Liver (tissue), 9 donors: ENCODE results near the gene COQ8B. TPM values are rescaled to one million over a fixed set of nuclear protein-coding genes. Genes with fewer than 3 reads are reported as not detected.
"Not testable (repeated sequence)": the region's sequence is repeated elsewhere in the genome, so short reads cannot be mapped to it uniquely, and the experiment has no call there.

Experiments
- DNase-seq: peaks from one replicate; pipeline ENCODE4 v3.0.0-alpha.2; 2017; ENCODE audit warnings: low spot score
- H3K27ac ChIP-seq, 2 donors: one replicate each; pipeline ENCODE4 v1.7.0; 2013; ENCODE audit warnings: inconsistent platforms in 2 of 2, low read length in 2 of 2, control low read depth in 1 of 2, low read depth in 1 of 2, mild to moderate bottlenecking in 1 of 2
- H3K27me3 ChIP-seq, 4 donors: one replicate each; pipeline versions ENCODE4 v1.6.1 to v1.7.0; 2013; ENCODE audit warnings: low read length in 3 of 4, inconsistent platforms in 1 of 4, mild to moderate bottlenecking in 1 of 4, moderate library complexity in 1 of 4; ENCODE audit not compliant: control insufficient read depth in 4 of 4, insufficient read depth in 4 of 4
- H3K36me3 ChIP-seq, 4 donors: one replicate each; pipeline versions ENCODE4 v1.6.1 to v1.7.0; 2013; ENCODE audit warnings: low read length in 3 of 4, mild to moderate bottlenecking in 3 of 4, low read depth in 1 of 4, moderate library complexity in 1 of 4; ENCODE audit not compliant: control insufficient read depth in 4 of 4, insufficient read depth in 3 of 4
- H3K4me1 ChIP-seq, 4 donors: one replicate each; pipeline versions ENCODE4 v1.6.1 to v1.7.0; 2013; ENCODE audit warnings: low read length in 3 of 4, mild to moderate bottlenecking in 3 of 4, moderate library complexity in 1 of 4; ENCODE audit not compliant: control insufficient read depth in 4 of 4, insufficient read depth in 4 of 4
- H3K4me3 ChIP-seq, 3 donors: one replicate each; pipeline versions ENCODE4 v1.6.1 to v1.7.0; 2013; ENCODE audit warnings: low read length in 3 of 3, control low read depth in 1 of 3, low read depth in 1 of 3, mild to moderate bottlenecking in 1 of 3
- H3K9ac ChIP-seq, 2 donors: one replicate each; pipeline ENCODE4 v1.7.0; 2013; ENCODE audit warnings: low read length in 2 of 2, mild to moderate bottlenecking in 2 of 2, moderate library complexity in 2 of 2, control low read depth in 1 of 2, low read depth in 1 of 2
- H3K9me3 ChIP-seq, 4 donors: one replicate each; pipeline versions ENCODE4 v1.6.1 to v1.7.0; 2013; ENCODE audit warnings: low read length in 3 of 4; ENCODE audit not compliant: control insufficient read depth in 4 of 4
- EGR1 ChIP-seq, 2 donors: IDR thresholded peaks; 2 replicates each; pipeline ENCODE4 v1.6.1; 2016 to 2018; ENCODE audit warnings: antibody characterized with exemption in 2 of 2, low read depth in 2 of 2
- FOXA1 ChIP-seq: IDR thresholded peaks from 2 replicates; pipeline ENCODE4 v1.6.1; 2016; ENCODE audit warnings: antibody characterized with exemption
- FOXA2 ChIP-seq: IDR thresholded peaks from 2 replicates; pipeline ENCODE4 v1.6.1; 2016; ENCODE audit warnings: antibody characterized with exemption
- GABPA ChIP-seq, 2 donors: IDR thresholded peaks in 1 of 2; conservative IDR thresholded peaks in 1 of 2; 2 replicates each; pipeline ENCODE4 v1.6.1; 2016; ENCODE audit warnings: antibody characterized with exemption in 2 of 2, mild to moderate bottlenecking in 1 of 2, moderate library complexity in 1 of 2
- HNF4A ChIP-seq, 2 donors: conservative IDR thresholded peaks; 2 replicates each; pipeline ENCODE4 v1.6.1; 2016; ENCODE audit warnings: antibody characterized with exemption in 2 of 2, mild to moderate bottlenecking in 2 of 2
- HNF4G ChIP-seq: IDR thresholded peaks from 2 replicates; pipeline ENCODE4 v1.6.1; 2016; ENCODE audit warnings: antibody characterized with exemption
- JUND ChIP-seq, 2 donors: IDR thresholded peaks; 2 replicates each; pipeline ENCODE4 v1.6.1; 2016; ENCODE audit warnings: antibody characterized with exemption in 2 of 2
- NR2F2 ChIP-seq: IDR thresholded peaks from 2 replicates; pipeline ENCODE4 v1.6.1; 2016; ENCODE audit warnings: antibody characterized with exemption
- RAD21 ChIP-seq, 2 donors: IDR thresholded peaks; 2 replicates each; pipeline ENCODE4 v1.6.1; 2016; ENCODE audit warnings: antibody characterized with exemption in 2 of 2, mild to moderate bottlenecking in 2 of 2
- RXRA ChIP-seq, 2 donors: IDR thresholded peaks; 2 replicates each; pipeline ENCODE4 v1.6.1; 2017 to 2018; ENCODE audit warnings: antibody characterized with exemption in 2 of 2, mild to moderate bottlenecking in 1 of 2
- SP1 ChIP-seq: IDR thresholded peaks from 2 replicates; pipeline ENCODE4 v1.6.1; 2018; ENCODE audit warnings: antibody characterized with exemption, mild to moderate bottlenecking
- TAF1 ChIP-seq: conservative IDR thresholded peaks from 2 replicates; pipeline ENCODE4 v1.6.1; 2016; ENCODE audit warnings: antibody characterized with exemption, mild to moderate bottlenecking
- YY1 ChIP-seq: IDR thresholded peaks from 2 replicates; pipeline ENCODE4 v1.6.1; 2016; ENCODE audit warnings: antibody characterized with exemption, mild to moderate bottlenecking
- WGBS: extraction: QIAGEN DNeasy Blood & Tissue Kit; methylation state at CpG from one replicate; pipeline ENCODE4 v1.1.7; 2013; 5-methylcytosine and 5-hydroxymethylcytosine counted together
- polyA plus RNA-seq, 2 donors: library from polyadenylated mRNA; stranded (reverse) in 1 of 2; unstranded in 1 of 2; fragments of 200-250 nt in 1 of 2; fragments of >200 nt in 1 of 2; fragmentation: Nextera tagmentation in 1 of 2; extraction: Ambion mirVana in 1 of 2; gene quantifications; one replicate each; pipeline versions ENCODE4 v1.2.1 to v1.2.3, GENCODE V29; 2013 to 2015
- total RNA-seq, 2 donors: library from RNA; depleted of rRNA; stranded (reverse); fragments of >200 nt; gene quantifications; one replicate each; pipeline ENCODE4 v1.2.3, GENCODE V29; 2014
- TF ChIP-seq, protein P1 (sequence below): IDR thresholded peaks from 2 replicates; pipeline ENCODE4 v1.6.1; 2016; ENCODE audit warnings: antibody characterized with exemption
- TF ChIP-seq, protein P2 (sequence below): IDR thresholded peaks from 2 replicates; pipeline ENCODE4 v1.6.1; 2016; ENCODE audit warnings: antibody characterized with exemption
- TF ChIP-seq, protein P3 (sequence below): IDR thresholded peaks from 2 replicates; pipeline ENCODE4 v1.6.1; 2016; ENCODE audit warnings: antibody characterized with exemption
- TF ChIP-seq, protein P4 (sequence below): fragments of 150-350 bp; IDR thresholded peaks from 2 replicates; pipeline ENCODE4 v1.5.1; 2017; ENCODE audit warnings: improper control_type of control experiment, low read depth, low read length; ENCODE audit not compliant: missing input control
- TF ChIP-seq, protein P5 (sequence below): IDR thresholded peaks from 2 replicates; pipeline ENCODE4 v1.6.1; 2016; ENCODE audit warnings: antibody characterized with exemption, mild to moderate bottlenecking
- donor health status: healthy.
- donor health status: healthy.
- donor health status: healthy.
- donor health status: healthy.
- donor health status: healthy.

COQ8B gene
- total RNA-seq (10 to 100 TPM; 15.2 to 24.7 TPM), polyA plus RNA-seq (10 to 100 TPM in 1 of 2 donors, 1 to 10 TPM in 1; 6.4 to 30.6 TPM)

DNA sequence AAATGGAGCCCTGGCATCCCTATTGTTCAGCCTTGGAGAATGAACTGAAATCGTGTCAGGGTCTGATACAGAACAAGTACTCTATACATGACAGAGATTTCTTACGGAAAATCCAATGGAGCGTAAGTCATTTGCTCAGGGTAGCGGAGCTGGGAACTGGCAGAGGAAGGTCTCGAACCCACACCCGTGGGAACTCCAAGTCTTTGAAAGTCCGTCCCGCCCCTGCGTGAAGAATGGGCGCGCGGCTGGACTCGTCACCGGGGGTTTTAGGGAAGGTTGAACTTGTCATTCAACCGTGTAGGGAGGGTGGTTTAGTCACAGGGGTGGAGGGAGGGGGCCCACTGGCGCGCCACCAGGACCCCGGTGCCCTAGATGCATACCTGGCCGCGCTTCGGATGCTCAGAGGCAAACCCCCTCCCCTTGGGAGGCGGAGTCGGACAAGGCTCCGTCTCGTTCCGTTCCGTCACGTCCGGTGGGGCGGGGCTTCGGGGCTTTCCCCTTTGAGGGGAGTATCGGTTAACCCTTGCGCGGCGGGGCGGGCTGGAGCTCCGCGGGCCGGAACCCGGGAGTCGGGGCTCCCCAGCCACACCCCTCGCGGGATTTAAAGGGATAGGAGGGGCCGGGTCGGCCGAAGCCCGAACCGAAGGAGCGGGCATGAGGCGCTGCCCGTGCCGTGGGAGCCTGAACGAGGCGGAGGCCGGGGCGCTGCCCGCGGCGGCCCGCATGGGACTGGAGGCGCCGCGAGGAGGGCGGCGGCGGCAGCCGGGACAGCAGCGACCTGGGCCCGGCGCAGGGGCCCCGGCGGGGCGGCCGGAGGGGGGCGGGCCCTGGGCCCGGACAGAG, at the start of gene COQ8B, which contains the start of gene ITPKC:
Gene COQ8B (minus strand): TSS at position 405 of the 843 bp plus-strand sequence. CDS start 2,254 bp downstream, outside the sequence.
Gene ITPKC (plus strand): TSS at position 631 of the 843 bp plus-strand sequence. CDS start 24 bp downstream, at position 655.
- Histone ChIP-seq H3K36me3 (peaks cover 0 to 3% (median 0%) of the 10 kb centered on the region in 4 donors), H3K4me3 (peak within 1 kb of the TSS; percentile 61 to 91 (median 78)), H3K4me1 (peaks cover 9 to 56% (median 39%) of the 10 kb centered on the region in 4 donors), H3K27ac (peak within 1 kb of the TSS; percentile 95 to 97), H3K9me3 (no peaks in the 10 kb centered on the region), H3K27me3 (no peaks in the 10 kb centered on the region), H3K9ac (peak within 1 kb of the TSS; percentile 40 to 93)
- DNase-seq: peak; percentile 99
- under 1% methylated on average over 76 of the region's 76 CpGs for WGBS
- TF ChIP-seq, protein P1, sequence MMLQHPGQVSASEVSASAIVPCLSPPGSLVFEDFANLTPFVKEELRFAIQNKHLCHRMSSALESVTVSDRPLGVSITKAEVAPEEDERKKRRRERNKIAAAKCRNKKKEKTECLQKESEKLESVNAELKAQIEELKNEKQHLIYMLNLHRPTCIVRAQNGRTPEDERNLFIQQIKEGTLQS: no peak
- TF ChIP-seq, protein P2, sequence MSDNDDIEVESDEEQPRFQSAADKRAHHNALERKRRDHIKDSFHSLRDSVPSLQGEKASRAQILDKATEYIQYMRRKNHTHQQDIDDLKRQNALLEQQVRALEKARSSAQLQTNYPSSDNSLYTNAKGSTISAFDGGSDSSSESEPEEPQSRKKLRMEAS: no peak
- TF ChIP-seq RXRA (IDR thresholded peaks at IDR 0.05) (peak; percentile 16 to 31), GABPA (IDR thresholded peaks at IDR 0.05 in 1 of 2, conservative IDR thresholded peaks at IDR 0.05 in 1 of 2) (peak; percentile 77 to 91), RAD21 (IDR thresholded peaks at IDR 0.05) (no peak), NR2F2 (peak; percentile 16), SP1 (peak; percentile 64), HNF4G (no peak), JUND (IDR thresholded peaks at IDR 0.05) (peak in 1 of 2 donors; percentile 49), FOXA1 (no peak), HNF4A (conservative IDR thresholded peaks at IDR 0.05) (peak in 1 of 2 donors; percentile 42), FOXA2 (no peak), YY1 (peak; percentile 60), TAF1 (no peak), EGR1 (IDR thresholded peaks at IDR 0.05; ENCODE audit: low read depth in 2 of 2) (peak in 1 of 2 donors; percentile 42)
- TF ChIP-seq, protein P3, sequence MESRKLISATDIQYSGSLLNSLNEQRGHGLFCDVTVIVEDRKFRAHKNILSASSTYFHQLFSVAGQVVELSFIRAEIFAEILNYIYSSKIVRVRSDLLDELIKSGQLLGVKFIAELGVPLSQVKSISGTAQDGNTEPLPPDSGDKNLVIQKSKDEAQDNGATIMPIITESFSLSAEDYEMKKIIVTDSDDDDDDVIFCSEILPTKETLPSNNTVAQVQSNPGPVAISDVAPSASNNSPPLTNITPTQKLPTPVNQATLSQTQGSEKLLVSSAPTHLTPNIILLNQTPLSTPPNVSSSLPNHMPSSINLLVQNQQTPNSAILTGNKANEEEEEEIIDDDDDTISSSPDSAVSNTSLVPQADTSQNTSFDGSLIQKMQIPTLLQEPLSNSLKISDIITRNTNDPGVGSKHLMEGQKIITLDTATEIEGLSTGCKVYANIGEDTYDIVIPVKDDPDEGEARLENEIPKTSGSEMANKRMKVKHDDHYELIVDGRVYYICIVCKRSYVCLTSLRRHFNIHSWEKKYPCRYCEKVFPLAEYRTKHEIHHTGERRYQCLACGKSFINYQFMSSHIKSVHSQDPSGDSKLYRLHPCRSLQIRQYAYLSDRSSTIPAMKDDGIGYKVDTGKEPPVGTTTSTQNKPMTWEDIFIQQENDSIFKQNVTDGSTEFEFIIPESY: peak; percentile 64
- TF ChIP-seq, protein P4, sequence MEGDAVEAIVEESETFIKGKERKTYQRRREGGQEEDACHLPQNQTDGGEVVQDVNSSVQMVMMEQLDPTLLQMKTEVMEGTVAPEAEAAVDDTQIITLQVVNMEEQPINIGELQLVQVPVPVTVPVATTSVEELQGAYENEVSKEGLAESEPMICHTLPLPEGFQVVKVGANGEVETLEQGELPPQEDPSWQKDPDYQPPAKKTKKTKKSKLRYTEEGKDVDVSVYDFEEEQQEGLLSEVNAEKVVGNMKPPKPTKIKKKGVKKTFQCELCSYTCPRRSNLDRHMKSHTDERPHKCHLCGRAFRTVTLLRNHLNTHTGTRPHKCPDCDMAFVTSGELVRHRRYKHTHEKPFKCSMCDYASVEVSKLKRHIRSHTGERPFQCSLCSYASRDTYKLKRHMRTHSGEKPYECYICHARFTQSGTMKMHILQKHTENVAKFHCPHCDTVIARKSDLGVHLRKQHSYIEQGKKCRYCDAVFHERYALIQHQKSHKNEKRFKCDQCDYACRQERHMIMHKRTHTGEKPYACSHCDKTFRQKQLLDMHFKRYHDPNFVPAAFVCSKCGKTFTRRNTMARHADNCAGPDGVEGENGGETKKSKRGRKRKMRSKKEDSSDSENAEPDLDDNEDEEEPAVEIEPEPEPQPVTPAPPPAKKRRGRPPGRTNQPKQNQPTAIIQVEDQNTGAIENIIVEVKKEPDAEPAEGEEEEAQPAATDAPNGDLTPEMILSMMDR: no peak
- TF ChIP-seq, protein P5, sequence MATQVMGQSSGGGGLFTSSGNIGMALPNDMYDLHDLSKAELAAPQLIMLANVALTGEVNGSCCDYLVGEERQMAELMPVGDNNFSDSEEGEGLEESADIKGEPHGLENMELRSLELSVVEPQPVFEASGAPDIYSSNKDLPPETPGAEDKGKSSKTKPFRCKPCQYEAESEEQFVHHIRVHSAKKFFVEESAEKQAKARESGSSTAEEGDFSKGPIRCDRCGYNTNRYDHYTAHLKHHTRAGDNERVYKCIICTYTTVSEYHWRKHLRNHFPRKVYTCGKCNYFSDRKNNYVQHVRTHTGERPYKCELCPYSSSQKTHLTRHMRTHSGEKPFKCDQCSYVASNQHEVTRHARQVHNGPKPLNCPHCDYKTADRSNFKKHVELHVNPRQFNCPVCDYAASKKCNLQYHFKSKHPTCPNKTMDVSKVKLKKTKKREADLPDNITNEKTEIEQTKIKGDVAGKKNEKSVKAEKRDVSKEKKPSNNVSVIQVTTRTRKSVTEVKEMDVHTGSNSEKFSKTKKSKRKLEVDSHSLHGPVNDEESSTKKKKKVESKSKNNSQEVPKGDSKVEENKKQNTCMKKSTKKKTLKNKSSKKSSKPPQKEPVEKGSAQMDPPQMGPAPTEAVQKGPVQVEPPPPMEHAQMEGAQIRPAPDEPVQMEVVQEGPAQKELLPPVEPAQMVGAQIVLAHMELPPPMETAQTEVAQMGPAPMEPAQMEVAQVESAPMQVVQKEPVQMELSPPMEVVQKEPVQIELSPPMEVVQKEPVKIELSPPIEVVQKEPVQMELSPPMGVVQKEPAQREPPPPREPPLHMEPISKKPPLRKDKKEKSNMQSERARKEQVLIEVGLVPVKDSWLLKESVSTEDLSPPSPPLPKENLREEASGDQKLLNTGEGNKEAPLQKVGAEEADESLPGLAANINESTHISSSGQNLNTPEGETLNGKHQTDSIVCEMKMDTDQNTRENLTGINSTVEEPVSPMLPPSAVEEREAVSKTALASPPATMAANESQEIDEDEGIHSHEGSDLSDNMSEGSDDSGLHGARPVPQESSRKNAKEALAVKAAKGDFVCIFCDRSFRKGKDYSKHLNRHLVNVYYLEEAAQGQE: no peak

DNA sequence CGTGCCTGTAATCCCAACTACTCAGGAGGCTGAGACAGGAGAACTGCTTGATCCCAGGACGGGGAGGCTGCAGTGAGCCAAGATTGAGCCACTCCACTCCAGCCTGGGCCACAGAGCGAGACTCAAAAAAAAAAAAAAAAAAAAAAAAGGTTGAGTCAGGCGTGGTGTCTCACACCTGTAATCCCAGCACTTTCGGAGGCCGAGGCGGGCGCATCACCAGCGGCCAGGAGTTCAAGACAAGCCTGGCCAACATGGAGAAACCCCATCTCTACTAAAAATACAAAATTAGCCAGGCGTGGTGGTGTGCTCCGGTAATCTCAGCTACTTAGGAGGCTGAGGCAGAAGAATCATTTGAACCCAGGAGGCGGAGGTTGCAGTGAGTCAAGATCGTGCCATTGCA, 49.7 kb upstream of the COQ8B start:
- H3K9ac ChIP-seq, H3K4me1 ChIP-seq, H3K4me3 ChIP-seq, H3K27ac ChIP-seq, DNase-seq, H3K27me3 ChIP-seq, H3K9me3 ChIP-seq: not testable (repeated sequence)
- H3K36me3 ChIP-seq: peaks cover 24 to 50% (median 44%) of the 10 kb centered on the region in 4 donors
- 97% methylated on average over 13 of the region's 13 CpGs for WGBS
